ENCODE measurements around the gene BCL2. TPM values are rescaled to one million over a fixed set of nuclear protein-coding genes. Genes with fewer than 3 reads are reported as not detected.
A peak's percentile ranks its signal among the peaks of the same experiment; 100 is the strongest.

The BCL2 gene
- total RNA-seq, 1 donor from 2014 or later, result 16.5 TPM

GRCh38 chr18:63128237-63128974 lies 191.2 kb downstream of the BCL2 start:
- H3K36me3 Mint-ChIP-seq, result peaks cover 11% of the 10 kb centered on the region
- no peak overlapping the region for H3K27ac Mint-ChIP-seq
- TF ChIP-seq CTCF (conservative IDR thresholded peaks at IDR 0.05), result no peak
- peaks cover 5% of the 10 kb centered on the region for H3K9me3 Mint-ChIP-seq
- no peak overlapping the region for H3K4me3 Mint-ChIP-seq
- peaks cover 13% of the 10 kb centered on the region for H3K4me1 Mint-ChIP-seq (ENCODE audit: unreplicated experiment)
- DNase-seq (ENCODE audit: extremely low spot score, unreplicated experiment), result no peak
- H3K27me3 Mint-ChIP-seq, result no peaks in the 10 kb centered on the region

- Mint-ChIP-seq H3K27me3 (no peaks in the 10 kb centered on the region), H3K4me1 (ENCODE audit: unreplicated experiment) (peaks cover 7% of the 10 kb centered on the region), H3K36me3 (peaks cover 14% of the 10 kb centered on the region), H3K27ac (no peak overlapping the region), H3K9me3 (peaks cover 5% of the 10 kb centered on the region), H3K4me3 (no peak overlapping the region)
- no peak for TF ChIP-seq CTCF (conservative IDR thresholded peaks at IDR 0.05)
- no peak for DNase-seq (ENCODE audit: extremely low spot score, unreplicated experiment)
Observed at GRCh38 chr18:63126134-63127069, 193.2 kb downstream of the BCL2 start.

GRCh38 chr18:63120620-63121019 lies 198.9 kb downstream of the BCL2 start:
- H3K27me3 Mint-ChIP-seq, result no peaks in the 10 kb centered on the region
- no peak for DNase-seq (ENCODE audit: extremely low spot score, unreplicated experiment)
- no peaks in the 10 kb centered on the region for H3K9me3 Mint-ChIP-seq
- H3K27ac Mint-ChIP-seq, result no peak overlapping the region
- H3K36me3 Mint-ChIP-seq, result peaks cover 3% of the 10 kb centered on the region
- no peak overlapping the region for H3K4me3 Mint-ChIP-seq
- no peak for TF ChIP-seq CTCF (conservative IDR thresholded peaks at IDR 0.05)
- H3K4me1 Mint-ChIP-seq (ENCODE audit: unreplicated experiment), result peaks cover 7% of the 10 kb centered on the region

- DNase-seq (ENCODE audit: extremely low spot score, unreplicated experiment), result no peak
- H3K27me3 Mint-ChIP-seq, result no peaks in the 10 kb centered on the region
- H3K4me3 Mint-ChIP-seq, result no peak overlapping the region
- H3K9me3 Mint-ChIP-seq, result no peaks in the 10 kb centered on the region
- peaks cover 3% of the 10 kb centered on the region for H3K36me3 Mint-ChIP-seq
- no peak overlapping the region for H3K27ac Mint-ChIP-seq
- TF ChIP-seq CTCF (conservative IDR thresholded peaks at IDR 0.05), result peak; percentile 56
- H3K4me1 Mint-ChIP-seq (ENCODE audit: unreplicated experiment), result peaks cover 7% of the 10 kb centered on the region
Observed at GRCh38 chr18:63119647-63120046, 199.9 kb downstream of the BCL2 start.

GRCh38 chr18:63113899-63114565 lies 205.5 kb downstream of the BCL2 start:
- no peak for DNase-seq (ENCODE audit: extremely low spot score, unreplicated experiment)
- H3K27ac Mint-ChIP-seq, result no peak overlapping the region
- no peaks in the 10 kb centered on the region for H3K9me3 Mint-ChIP-seq
- no peaks in the 10 kb centered on the region for H3K36me3 Mint-ChIP-seq
- no peak overlapping the region for H3K4me3 Mint-ChIP-seq
- no peaks in the 10 kb centered on the region for H3K27me3 Mint-ChIP-seq
- peaks cover 7% of the 10 kb centered on the region for H3K4me1 Mint-ChIP-seq (ENCODE audit: unreplicated experiment)
- no peak for TF ChIP-seq CTCF (conservative IDR thresholded peaks at IDR 0.05)
